Fibroblast of skin of back (primary cell): Measurements from ENCODE around the gene SGTA.
"Not testable (repeated sequence)": the region's sequence is repeated elsewhere in the genome, so short reads cannot be mapped to it uniquely, and the experiment has no call there.

Source experiments
- DNase-seq: peaks from one replicate; pipeline ENCODE4 v3.0.0-alpha.2; 2013

SGTA gene

GRCh38 chr19:2792666-2793065 is 9.6 kb upstream of the SGTA start:
- DNase-seq, result not testable (repeated sequence)

DNA sequence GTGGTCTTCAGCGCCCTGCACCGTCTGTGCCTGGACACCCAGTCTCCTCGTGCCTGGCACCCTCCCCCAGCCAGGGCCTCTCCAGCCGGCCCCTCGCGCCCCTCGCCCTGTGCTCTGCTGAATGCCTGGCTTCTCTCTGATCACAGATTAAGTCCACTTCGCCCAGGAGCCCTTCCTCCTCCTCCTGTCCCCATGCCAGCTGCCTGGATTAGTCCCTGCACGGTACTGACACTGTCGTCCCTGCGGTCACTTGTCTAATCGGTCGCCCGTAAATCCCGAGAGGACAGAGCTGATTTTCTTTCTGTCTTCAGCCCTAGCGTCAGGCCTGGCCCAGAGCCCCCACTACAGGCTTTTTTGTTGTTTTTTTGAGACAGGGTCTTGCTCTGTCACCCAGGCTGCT is 8.8 kb upstream of the SGTA start:
- DNase-seq, result no peak

DNA sequence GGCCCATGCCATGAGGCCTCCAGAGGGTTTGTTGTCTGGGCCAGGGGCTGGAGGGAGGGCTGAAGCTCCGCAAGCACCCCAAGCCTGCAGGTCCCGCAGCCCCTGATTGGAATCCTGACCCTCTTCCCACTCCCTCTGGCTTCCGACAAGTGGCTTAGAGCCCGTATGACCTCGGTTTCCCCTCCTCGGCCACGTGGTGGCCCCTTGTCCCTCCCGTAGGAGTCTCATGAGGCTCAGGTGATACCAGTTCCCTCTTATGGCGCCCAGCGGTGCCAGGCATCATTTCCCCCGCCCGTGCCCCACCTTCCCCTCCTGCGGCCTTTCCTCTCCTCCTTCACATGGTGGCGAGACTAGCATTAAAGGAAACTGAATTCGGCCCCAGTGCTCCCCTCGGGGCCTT is 8.4 kb upstream of the SGTA start:
- no peak for DNase-seq

DNA sequence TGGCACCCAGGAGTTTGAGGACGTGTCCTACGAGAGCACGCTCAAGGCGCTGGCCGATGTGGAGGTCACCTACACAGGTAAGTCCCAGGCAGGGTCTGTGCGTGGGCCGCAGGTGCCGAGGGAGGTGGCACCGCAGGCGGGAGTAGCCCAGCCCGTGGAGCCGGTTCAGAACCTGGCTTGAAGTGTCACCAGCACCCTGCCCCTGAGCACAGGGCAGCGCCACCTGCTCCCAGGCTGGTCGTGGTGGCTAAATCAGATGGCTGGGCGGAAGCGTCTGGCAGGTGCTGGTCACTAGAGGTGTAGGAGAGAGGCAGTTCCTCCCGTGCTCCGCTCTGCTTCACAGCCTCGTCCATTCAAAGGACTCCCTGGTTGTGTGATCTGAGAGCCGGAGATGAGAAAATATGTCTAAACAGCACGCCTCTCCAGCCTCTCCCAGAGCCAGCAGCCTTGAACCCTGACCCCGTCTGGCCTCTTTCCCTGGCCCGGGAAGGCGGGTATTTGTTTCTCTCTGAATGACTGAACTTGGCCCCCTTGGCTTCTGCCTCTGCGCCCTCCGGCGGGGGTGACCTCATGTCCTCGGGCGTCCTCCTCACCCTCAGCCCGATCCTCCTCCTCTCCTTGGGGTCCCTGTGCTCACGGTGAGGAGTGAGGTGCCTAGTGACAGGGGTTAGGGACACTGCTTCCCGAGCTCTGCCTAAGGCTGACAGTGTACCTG is 7.6 kb upstream of the SGTA start:
- DNase-seq, result no peak

DNA sequence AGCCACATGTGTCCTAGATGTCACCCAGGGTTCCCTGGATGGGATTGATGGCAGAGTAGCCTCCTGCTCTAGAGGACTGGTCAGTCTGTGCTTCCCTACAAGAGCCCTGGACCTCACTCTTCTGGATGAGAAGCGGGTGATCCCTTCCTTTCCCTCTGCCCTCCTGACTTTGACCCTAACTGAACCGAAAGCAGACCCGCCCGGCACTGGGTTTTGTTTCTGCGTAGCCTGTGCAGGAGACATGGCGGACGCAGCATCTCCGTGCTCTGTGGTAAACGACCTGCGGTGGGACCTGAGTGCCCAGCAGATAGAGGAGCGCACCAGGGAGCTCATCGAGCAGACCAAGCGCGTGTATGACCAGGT is 7.1 kb upstream of the SGTA start:
- DNase-seq, result no peak

DNA sequence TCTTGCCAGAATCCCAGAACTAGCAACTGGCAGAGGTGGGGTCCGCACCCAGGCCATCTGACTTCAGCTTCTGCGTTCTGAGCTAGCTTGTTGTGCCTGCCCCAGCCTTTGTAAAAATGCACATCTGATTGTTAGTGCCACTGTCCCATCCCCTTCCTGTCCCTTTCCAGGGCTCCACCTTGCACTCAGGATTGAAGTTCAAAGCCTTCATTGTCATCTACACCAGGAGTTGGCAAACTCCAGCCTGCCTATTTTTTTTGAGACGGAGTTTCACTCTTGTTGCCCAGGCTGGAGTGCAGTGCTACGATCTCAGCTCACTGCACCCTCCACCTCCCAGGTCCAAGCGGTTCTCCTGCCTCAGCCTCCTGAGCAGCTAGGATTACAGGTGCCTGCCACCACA is 5.2 kb upstream of the SGTA start:
- no peak for DNase-seq

- no peak for DNase-seq
Observed at GRCh38 chr19:2787115-2787514, 4.0 kb upstream of the SGTA start.

GRCh38 chr19:2785244-2785997 is 2.3 kb upstream of the SGTA start, which contains the start of gene THOP1:
THOP1 (plus strand) TSS chr19:2785503; CDS start chr19:2785663, 160 bp downstream.
- peak; percentile 99 for DNase-seq

DNA sequence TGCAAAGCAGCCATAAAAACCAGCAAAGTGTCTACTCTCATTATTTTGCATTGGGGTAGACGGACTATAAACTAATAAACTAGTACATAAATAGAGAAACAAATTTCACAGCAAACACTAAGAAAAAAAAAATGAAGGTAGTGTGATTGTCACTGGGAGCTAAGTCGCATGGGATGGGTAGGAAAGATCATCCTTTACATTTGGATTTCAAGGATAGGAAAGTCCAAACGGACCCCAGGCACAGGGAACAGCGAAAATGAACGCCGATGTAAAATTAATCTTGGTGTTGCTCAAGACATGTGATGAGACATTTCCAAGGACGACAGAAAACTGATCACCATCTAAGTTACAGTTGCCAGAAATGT is 690 bp upstream of the SGTA start:
- no peak for DNase-seq

GRCh38 chr19:2782329-2782935 is 641 bp downstream of the SGTA start:
- no peak for DNase-seq

DNA sequence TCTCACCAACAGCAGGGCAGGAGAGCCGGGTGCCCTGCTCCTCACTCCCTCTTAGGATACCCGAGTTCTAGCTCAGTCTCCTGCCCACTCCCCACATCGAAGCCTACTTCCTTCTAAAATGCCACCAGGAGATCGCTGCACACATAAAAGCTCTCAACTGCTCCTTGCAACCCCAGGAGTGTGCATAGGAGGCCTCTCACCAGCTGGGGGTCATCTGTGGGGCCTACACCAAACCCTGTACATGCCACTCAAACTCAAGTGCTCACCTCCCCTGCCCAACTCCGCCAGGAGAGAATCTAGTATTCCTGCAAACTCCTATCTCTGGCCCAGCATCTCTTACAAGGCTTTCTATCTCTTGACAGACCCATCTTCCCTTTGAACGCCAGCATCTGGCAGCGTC is 2.8 kb downstream of the SGTA start:
- DNase-seq, result no peak

GRCh38 chr19:2779121-2779740 is 3.8 kb downstream of the SGTA start:
- no peak for DNase-seq

DNA sequence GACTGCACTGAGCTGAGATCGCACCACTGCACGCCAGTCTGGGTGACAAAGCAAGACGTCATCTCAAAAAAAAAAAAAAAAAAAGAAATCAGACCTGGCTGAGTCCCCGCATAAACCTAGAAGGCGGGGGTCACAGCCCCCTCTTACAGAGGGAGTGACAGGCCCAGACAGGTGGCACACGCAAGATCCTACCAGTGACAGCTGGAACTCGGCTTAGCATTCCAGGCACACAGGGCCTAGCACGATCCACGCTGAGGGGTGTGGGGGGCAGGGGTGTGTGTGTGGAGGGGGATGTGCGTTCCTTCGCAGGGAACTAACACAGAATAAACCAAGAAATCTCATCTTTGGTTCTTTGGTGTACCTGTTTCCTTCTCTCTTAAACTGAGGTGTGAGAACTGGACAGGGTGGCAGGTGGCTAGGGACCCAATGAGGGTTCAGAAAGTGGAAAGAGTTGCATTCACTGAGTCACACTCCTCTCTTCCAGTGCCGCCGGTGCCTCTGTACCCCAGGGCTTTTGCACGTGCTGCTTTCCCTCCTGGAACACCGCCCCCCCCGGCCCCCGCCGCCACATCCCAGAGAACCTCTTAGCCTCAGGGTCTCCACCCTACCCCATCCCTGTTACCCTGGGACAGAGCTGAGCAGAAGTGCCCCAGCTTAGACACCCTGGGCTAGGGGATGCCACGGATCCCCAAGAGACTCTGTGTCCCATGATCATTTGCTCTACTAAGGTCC is 5.0 kb downstream of the SGTA start:
- no peak for DNase-seq

DNA sequence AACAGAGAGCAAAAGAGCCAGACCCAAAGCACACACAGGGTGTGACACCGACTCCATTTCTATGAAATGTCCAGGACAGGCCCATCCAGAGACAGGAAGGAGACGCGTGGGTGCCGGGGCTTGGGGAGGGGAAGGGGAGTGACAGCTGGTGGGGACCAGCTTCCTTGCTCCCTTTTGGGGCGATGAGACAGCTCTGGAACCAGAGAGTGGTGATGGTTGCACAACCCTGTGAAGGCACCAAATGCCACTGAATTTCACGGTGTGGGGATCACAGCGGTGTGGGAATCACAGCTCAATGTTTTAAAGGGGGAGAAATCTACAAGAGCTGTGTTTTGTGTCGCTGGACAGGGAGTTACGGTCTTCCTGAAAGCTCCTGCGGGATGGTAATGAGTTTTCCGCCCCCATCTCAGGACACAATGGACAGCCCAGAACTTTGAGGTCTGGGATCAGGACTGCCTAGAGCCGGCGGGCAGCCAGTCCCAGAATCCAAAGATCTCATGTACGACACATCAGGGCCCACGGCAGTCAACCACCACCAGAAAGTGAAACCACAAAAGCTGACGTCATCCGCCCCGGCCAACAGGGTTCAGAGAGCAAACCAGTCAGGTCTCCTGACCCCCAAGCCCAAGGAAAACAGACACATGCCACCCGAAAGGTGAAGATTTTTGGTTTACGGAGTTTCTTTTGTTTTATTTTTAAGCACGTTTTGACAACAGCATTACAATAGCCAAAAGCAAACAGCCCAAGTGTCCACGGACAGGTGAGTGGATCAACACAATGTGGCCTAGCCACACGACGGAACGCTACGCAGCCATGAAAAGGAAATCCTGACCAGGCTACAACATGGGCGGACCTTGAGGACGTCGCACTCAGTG is 7.3 kb downstream of the SGTA start:
- no peak for DNase-seq

DNA sequence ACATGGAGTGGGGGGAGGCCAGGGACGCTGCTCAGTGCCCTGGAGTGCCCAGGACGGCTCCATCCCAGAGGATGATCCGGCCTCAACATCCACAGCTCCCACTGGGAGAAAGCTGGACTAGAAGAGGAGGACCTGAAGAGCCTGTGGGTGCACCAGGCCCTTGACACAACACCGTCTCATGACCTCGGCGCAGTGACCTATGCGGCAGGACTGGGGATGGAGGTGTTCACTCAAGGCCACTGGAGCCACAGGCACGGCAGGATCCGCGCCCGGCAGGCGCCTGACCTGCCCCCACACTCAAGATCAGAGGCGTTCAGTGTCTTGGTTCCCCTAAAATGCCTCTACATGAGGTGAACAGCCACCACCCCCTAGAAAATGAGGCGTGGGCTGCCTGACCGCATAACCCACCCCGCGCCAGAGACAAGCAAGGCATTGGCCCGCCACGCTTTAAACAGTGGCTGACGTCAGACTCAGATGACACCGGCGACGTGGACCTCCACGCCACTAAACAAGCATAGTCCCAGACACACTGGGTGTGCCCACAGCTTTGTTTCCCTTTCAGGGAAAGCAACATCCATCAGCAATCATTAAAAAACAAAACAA is 8.0 kb downstream of the SGTA start:
- DNase-seq, result no peak

DNA sequence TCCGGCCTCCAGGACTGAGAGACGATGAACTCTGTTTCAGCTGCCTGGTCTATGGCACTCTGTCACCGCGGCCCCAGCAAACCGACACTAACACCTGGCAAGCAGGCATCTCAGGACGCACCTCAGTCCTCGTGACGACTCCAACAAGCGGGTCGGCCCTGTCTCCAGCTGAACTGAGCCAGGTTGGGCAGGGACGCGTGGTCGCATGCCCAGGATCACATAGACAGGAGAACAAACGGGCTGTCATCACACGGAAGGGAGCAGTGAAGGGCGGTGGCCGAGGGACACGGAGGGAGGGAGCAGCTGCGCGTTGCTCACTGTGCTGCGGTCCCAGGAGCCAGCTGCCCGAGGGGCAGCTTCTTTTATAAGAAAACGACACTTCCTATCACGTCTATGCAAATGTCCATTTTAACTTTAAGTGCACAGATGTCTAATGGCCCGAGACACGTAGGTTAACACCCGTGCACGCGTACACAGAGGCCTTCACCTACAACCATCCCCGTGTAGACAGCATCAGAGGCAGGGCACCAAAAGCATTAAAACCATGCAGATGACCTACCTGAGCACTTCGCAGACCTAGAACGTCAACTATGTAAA is 8.9 kb downstream of the SGTA start:
- no peak for DNase-seq

- DNase-seq, result no peak
Observed at GRCh38 chr19:2771786-2772674, 11.0 kb downstream of the SGTA start.

- DNase-seq, result no peak
Observed at GRCh38 chr19:2770055-2771013, 12.7 kb downstream of the SGTA start.

- DNase-seq, result no peak
Observed at GRCh38 chr19:2769218-2769617, 13.9 kb downstream of the SGTA start.
